ENCODE data around the gene KCTD7. TPM values are rescaled to one million over a fixed set of nuclear protein-coding genes. Genes with fewer than 3 reads are reported as not detected.
"Not testable (repeated sequence)": the region's sequence is repeated elsewhere in the genome, so short reads cannot be mapped to it uniquely, and the experiment has no call there.

Gene KCTD7
- total and polyA plus RNA-seq, 12 donors: 4.9 to 25.0 (median 15.4) TPM

DNA sequence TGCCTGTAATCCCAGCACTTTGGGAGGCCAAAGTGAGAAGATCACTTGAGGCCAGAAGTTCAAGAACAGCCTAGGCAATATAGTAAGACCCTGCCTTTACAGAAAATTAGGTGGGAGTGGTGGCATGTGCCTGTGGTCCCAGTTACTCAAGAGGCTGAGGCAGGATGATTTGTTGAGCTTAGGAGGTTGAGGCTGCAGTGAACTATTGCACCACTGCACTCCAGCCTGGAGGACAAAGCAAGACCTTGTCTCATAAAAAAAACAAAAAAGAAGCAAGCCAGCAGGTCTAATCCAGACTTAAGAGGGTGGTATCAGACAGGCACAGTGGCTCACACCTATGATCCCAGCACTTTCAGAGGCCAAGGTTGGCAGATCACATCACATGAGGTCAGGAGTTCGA lies 24.5 kb upstream of the KCTD7 start:
- no peaks in the 10 kb centered on the region for H3K27me3 ChIP-seq
- intact Hi-C loops (cut with DNase I): no loop called here
- no peaks in the 10 kb centered on the region for H3K4me1 ChIP-seq (replicated peaks in 1 of 2)
- H3K4me3 ChIP-seq: no peak overlapping the region
- no peak for TF ChIP-seq POLR2A (IDR thresholded peaks at IDR 0.05)
- TF ChIP-seq, protein P1, sequence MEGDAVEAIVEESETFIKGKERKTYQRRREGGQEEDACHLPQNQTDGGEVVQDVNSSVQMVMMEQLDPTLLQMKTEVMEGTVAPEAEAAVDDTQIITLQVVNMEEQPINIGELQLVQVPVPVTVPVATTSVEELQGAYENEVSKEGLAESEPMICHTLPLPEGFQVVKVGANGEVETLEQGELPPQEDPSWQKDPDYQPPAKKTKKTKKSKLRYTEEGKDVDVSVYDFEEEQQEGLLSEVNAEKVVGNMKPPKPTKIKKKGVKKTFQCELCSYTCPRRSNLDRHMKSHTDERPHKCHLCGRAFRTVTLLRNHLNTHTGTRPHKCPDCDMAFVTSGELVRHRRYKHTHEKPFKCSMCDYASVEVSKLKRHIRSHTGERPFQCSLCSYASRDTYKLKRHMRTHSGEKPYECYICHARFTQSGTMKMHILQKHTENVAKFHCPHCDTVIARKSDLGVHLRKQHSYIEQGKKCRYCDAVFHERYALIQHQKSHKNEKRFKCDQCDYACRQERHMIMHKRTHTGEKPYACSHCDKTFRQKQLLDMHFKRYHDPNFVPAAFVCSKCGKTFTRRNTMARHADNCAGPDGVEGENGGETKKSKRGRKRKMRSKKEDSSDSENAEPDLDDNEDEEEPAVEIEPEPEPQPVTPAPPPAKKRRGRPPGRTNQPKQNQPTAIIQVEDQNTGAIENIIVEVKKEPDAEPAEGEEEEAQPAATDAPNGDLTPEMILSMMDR (IDR thresholded peaks at IDR 0.05): no peak
- no peaks in the 10 kb centered on the region for H3K36me3 ChIP-seq (replicated peaks in 1 of 2)
- no peaks in the 10 kb centered on the region for H3K9me3 ChIP-seq (replicated peaks in 1 of 3)
- H3K27ac ChIP-seq: no peak overlapping the region
- no peak for DNase-seq
- WGBS, 4 donors: 88 to 100% (median 91%) methylated on average over 1 of the region's 1 CpG

DNA sequence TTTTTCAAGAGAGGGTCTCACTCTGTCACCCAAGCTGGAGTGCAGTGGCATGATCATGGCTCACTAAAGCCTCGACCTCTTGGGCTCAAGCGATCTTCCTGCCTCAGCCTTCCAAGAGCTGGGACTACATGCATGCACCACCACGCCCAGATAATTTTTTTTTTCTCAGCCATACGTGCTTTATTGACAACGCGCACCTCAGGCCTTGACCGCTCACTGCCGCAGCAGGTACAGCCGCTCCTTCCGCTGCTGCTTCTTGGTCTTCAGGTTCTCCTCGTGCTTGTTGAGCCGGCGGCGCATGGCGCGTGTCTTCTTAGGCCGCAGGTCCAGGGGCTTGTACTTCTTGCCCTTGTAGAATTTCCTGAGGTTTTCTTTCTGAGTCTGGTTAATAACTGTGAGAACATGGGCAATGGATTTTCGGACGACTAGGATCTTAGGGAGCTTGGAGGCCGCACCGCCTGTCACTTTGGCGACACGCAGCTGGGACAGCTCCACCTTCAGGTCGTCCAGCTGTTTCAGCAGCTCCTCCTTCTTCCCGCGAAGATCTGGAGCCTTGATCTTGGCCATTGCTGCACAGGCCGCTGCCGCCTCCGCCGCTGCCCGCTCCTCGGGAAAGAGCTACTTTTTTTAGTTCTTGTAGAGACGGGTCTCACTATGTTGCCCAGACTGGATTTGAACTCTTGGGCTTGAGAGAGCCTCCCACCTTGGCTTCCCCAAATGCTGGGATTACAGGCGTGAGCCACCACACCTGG lies 22.0 kb upstream of the KCTD7 start:
- intact Hi-C loops (cut with DNase I); DNase-seq; H3K4me1 ChIP-seq (replicated peaks in 1 of 2); H3K27ac ChIP-seq; H3K36me3 ChIP-seq (replicated peaks in 1 of 2); H3K27me3 ChIP-seq; H3K4me3 ChIP-seq; H3K9me3 ChIP-seq (replicated peaks in 1 of 3): not testable (repeated sequence)
- 88 to 94% (median 92%) methylated on average over 34 of the region's 34 CpGs for WGBS, 4 donors

DNA sequence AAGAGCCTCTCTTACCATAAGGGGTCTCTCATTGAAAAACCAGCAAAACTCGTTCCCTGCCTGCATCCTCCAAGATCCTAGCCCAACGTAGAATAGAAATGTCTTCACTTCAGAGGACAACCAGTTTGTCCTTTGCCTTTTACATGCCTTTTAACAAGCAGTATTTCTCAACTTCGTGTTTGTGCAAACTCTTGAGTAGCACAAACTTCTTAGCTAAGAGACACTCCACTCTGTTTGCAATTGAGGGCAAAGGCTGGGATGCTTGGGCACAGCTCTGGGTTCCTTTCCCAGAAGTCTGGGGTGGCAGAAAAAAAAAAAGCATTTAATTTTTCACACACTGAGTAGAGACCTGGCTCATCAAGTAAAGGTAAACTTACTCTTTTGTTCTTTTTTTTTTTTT lies 19.5 kb upstream of the KCTD7 start:
- H3K4me1 ChIP-seq (replicated peaks in 1 of 2): no peaks in the 10 kb centered on the region
- 66 to 76% (median 67%) methylated on average over 3 of the region's 3 CpGs for WGBS, 4 donors
- intact Hi-C loops (cut with DNase I): no loop called here

DNA sequence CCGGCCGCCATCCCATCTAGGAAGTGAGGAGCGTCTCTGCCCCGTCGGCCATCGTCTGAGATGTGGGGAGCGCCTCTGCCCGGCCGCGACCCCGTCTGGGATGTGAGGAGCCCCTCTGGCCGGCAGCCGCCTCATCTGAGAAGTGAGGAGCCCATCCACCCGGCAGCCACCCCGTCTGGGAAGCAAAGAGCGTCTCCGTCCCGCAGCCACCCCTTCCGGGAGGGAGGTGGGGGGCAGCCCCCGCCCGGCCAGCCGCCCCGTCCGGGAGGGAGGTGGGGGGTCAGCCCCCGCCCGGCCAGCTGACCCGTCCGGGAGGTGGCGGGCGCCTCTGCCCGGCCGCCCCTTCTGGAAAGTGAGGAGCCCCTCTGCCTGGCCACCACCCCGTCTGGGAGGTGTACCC lies 14.1 kb upstream of the KCTD7 start:
- H3K4me1 ChIP-seq (replicated peaks in 1 of 2); intact Hi-C loops (cut with DNase I); H3K4me3 ChIP-seq; DNase-seq; H3K9me3 ChIP-seq (replicated peaks in 1 of 3); H3K27me3 ChIP-seq; H3K27ac ChIP-seq; H3K36me3 ChIP-seq (replicated peaks in 1 of 2): not testable (repeated sequence)
- WGBS, 4 donors: 90 to 97% (median 94%) methylated on average over 9 to 30 of the region's 33 CpGs

More for the DNA sequence above, 19.5 kb upstream of the KCTD7 start:
- Histone ChIP-seq H3K27ac (no peak overlapping the region), H3K4me3 (no peak overlapping the region), H3K36me3 (replicated peaks in 1 of 2) (no peaks in the 10 kb centered on the region), H3K27me3 (no peaks in the 10 kb centered on the region), H3K9me3 (replicated peaks in 1 of 3) (no peaks in the 10 kb centered on the region)
- DNase-seq: no peak
- no peak for TF ChIP-seq POLR2A (IDR thresholded peaks at IDR 0.05)
- TF ChIP-seq, protein P1 (IDR thresholded peaks at IDR 0.05): no peak

DNA sequence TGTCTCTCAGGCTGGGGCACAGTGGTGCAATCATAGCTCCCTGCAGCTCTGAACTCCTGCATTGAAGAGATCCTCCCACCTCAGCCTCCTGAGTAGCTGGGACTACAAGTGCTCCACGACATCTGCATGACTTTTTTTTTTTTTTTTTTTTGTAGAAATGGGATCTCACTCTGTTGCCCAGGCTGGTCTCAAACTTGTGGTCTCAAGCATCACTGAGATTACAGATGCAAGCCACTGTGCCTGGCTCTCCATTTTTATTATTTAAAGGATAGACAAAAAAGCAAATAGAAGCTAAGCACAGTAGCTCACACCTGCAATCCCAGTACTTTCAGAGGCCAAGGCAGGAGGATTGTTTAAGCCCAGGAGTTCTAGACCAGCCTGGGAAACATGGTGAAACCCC lies 13.0 kb upstream of the KCTD7 start:
- Histone ChIP-seq H3K27me3 (no peaks in the 10 kb centered on the region), H3K4me1 (replicated peaks in 1 of 2) (no peaks in the 10 kb centered on the region), H3K27ac (no peak overlapping the region), H3K9me3 (replicated peaks in 1 of 3) (no peaks in the 10 kb centered on the region), H3K36me3 (replicated peaks in 1 of 2) (no peaks in the 10 kb centered on the region), H3K4me3 (no peak overlapping the region)
- whole genome bisulfite sequencing, 4 donors: 74 to 79% (median 77%) methylated on average over 1 of the region's 1 CpG
- intact Hi-C loops (cut with DNase I): no loop called here
- DNase-seq: no peak
- TF ChIP-seq, protein P1 (IDR thresholded peaks at IDR 0.05): no peak
- no peak for TF ChIP-seq POLR2A (IDR thresholded peaks at IDR 0.05)

Measured in adrenal gland (tissue), 12 donors.